Activated CD8-positive, alpha-beta memory T cell treated with anti-CD3 and anti-CD28 coated beads, Interleukin-2, amount 50 U/mL, for 24 hours (primary cell): Measurements from ENCODE around the gene COPS9.

Experiments used
- DNase-seq: peaks from one replicate; pipeline ENCODE4 v3.0.0-alpha.2; 2020; ENCODE audit errors: extremely low read depth

Gene COPS9

DNA sequence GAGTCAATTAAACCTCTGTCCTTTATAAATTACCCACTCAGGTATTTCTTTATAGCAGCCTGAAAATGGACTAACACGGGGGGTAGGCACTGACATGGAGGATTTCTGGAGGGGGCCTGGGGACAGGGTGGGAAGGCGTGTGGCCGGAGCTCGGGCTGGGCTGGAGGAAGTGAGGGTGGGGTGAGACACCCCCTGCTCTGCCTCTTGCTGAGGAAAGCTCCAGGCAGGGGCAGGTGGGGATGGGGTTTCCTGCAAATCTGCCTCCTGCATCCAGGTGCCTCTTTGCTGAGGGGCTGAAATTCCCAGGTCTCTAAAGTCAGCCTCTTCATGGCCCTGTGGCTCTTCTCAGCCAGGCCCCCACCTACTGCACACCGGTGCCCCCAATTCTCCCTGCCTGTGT lies 30.1 kb upstream of the COPS9 start:
- DNase-seq = no peak

GRCh38 chr2:240165661-240166060 lies 29.6 kb upstream of the COPS9 start:
- no peak for DNase-seq

- no peak for DNase-seq
Measured at GRCh38 chr2:240165034-240165433, 28.9 kb upstream of the COPS9 start.

- no peak for DNase-seq
Measured at GRCh38 chr2:240164586-240164985, 28.5 kb upstream of the COPS9 start.

DNA sequence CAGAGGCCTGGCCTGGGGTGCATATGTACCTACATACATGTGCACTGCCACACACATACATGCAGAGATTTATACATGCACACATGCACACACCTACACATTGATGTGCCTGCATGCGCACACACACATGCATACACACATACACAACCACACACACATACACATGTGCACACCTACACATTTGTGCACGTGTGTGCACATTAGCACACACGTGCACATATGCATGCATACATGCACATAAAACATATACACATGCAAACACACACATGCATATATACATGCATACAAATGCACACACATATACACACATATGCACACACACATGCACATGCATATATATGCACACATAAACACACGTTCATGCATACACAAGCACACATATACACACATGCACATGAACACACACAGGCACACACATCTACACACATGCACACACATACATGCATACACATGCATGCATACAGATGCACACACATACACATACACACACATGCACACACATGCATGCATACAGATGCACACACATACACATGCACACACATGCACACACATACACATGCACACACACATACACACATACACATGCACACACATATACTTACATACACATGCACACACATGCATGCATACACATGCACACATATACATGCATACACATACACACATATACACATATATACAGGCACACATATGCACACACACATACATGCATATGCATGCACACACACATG lies 27.9 kb upstream of the COPS9 start:
- DNase-seq = no peak

DNA sequence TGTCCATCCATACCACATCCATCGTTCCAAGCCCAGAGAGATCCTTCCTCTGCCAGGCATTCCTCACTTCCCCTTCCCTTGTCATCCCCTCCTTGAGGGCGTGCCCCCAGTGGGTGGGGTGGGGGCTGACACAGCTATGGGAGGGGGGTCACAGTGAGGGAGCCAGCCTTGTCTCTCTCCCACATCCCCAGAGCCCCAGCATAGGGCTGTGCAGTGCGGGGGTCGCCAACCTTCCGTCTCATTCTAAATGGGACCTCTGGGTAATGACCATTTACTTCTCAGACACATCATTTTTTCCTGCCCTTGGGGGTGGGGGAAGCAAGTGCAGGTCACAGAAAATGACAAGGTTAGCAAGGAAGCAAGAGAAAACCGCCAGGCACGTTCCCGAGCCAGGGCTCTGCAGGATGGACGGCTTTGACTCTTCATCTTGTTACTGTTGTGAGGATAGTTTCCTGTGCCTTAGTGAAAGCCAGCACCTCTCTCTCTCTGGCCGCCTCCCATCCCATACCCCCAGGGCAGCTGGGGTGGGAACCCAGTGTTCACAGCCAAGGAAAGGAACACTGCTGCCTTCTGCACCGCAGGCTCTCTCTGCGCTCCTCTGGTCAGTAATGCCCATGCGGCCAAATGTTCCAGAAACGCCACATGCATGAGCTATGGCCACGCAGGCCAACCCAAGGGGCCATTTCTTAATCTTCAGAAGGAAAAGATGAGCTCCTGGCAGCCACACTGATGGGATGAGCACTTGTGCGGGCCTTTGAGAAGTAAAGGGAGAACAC lies 27.0 kb upstream of the COPS9 start:
- no peak for DNase-seq

DNA sequence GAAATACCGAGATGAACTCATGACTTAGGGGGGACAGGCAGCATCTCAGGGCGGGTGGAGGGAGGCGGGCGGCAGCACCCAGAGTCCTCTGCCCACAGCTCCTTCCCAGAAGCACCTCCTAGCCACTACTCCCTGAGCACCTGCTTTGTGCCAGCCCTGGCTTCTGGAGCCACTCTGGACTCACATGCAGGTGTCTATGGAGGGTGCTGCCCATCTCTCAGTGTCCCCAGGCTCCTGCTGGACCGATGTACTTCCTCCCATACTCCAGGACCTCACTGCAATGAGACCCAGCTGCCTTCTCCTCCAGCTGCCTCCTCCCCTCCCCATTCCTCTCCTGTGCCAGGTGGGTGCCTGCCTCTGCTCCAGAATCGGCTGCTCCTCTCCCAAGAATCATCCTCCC lies 26.4 kb upstream of the COPS9 start:
- no peak for DNase-seq

- DNase-seq = no peak
Measured at GRCh38 chr2:240162032-240162431, 25.9 kb upstream of the COPS9 start.

GRCh38 chr2:240161087-240161750 lies 25.1 kb upstream of the COPS9 start:
- DNase-seq = no peak

GRCh38 chr2:240160291-240161086 lies 24.4 kb upstream of the COPS9 start:
- no peak for DNase-seq

DNA sequence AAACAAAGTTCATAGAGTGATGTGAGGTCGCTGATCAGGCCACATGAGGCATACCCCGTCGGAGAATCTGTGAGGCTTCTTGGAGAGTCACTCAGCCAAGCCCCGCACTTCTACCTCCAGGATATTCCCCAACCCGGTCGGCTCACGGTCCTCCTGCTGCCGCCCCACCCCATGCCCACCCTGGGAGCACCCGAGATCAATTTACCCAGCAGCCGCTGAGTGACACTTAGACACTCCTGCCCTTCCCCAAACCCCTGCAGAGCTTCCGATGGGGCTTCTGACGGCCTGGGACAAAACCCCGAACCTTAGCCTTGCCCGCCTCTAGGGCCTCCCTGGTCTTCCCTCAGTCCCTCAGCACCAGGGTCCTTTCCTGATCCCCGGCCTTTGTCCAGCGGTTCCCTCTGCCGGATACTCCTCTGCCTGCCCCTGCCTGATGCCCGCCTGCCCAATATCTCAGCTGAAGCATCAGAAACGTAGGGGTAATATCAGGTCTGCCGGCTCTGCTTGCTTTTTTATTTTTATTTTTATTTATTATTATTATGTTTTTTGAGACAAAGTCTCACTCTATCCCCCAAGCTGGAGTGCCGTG lies 23.2 kb upstream of the COPS9 start:
- DNase-seq = no peak

DNA sequence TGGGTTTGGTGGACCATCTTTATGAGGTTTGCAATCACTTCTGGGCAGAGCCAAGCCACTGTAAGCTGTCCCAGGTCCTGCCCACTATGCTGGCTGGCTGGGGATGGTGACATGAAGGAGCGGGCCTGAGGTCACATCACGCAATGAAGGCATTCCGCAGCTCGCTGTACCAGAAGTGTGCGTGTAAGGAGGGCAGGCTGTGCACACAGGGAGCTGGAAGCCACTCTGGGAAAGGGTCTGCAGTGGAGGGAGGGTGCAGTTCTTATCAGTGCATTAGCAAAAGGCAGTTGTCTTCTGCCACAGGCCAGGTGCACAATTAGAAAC lies 21.0 kb upstream of the COPS9 start:
- no peak for DNase-seq

DNA sequence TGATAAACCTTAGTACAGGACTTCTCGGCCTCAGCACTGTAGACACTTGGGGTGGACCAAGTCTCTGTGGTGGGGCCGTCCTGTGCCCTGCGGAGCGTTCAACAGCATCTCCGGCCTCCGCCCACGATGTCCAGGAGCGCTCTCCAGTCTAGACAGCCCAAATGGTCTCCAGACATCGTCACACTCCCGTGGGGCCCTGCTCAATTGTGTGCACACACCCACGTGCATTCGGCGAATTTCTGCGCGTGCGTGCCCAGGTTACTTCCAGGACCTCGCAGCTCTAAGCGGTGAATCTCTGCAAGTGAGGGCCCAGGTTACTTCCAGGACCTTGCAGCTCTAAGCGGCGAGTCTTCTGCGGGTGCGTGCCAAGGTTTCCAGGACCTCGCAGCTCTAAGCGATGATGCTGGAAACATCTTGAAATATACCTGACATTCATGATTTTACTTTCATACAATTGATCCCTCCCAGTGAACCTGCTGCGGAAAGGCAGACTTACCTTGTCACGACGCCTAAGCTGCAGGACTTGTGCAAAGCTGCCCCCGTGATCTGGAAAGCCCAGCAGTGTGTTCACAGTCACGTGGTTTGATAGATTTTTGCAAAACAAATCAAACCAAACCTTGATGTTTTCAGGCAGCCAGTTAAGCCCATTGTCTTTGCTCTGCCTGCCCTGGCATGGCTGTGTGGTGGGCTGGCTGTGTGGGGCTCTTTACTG lies 20.5 kb upstream of the COPS9 start:
- DNase-seq = no peak

DNA sequence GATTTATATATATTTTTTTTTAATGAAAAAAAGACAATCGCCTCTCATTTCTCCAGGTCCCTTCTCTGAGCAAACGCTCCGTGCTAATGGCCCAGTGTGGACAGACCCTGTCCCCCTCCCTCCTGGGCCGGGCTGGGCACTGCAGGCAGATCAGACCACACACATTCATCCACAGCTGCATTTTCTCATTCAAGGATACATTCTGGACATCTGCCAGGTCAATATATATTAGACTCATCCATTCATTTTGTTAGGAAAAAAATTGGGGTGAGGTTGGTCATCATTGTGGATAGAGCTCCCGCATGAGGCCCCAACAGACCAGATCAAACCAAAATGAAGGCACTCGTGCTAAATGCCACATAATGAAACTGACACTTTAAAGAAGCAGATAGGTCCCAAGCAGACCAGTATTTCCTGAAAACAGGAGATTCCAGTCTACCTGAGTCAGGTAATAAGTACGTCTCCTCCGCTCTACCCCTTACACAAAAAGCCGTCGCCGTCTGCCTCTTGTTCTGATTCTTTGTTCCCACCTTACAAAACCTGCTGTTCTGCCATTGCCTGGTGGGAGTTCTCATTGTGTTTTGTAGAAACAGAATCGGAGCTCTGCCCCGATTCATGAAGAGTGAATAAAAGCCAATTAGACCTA lies 19.8 kb upstream of the COPS9 start:
- DNase-seq = no peak

- no peak for DNase-seq
Measured at GRCh38 chr2:240155048-240155744, 19.1 kb upstream of the COPS9 start.

GRCh38 chr2:240154606-240155005 lies 18.5 kb upstream of the COPS9 start:
- DNase-seq = no peak

- DNase-seq = no peak
Measured at GRCh38 chr2:240153418-240153817, 17.3 kb upstream of the COPS9 start.

DNA sequence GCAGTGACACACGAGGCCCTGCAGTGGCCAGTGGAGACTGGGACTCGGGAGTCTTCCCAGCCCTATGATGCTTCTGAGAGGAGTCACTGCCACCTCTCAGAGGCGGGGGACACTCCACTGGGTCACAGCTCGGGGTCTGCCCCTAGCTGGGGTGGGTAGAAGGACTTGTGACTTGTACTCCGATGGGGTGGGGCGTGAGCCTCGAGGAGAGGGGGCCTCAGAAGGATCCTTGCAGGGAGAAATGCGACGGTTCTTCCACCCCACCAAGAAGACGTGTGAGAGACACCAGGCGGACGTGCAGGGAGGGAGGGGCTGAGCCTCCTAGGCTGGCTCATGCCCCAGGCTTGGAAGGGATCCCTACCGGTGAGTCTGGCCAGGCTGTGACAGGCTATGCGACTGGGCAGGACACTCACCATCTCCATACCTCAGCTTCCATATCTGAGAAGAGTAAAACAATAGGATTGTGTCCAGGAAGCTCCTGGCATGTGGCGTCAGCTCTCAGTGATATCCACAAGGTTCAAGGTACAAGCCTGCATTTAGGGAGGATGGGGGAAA lies 15.4 kb upstream of the COPS9 start:
- no peak for DNase-seq

DNA sequence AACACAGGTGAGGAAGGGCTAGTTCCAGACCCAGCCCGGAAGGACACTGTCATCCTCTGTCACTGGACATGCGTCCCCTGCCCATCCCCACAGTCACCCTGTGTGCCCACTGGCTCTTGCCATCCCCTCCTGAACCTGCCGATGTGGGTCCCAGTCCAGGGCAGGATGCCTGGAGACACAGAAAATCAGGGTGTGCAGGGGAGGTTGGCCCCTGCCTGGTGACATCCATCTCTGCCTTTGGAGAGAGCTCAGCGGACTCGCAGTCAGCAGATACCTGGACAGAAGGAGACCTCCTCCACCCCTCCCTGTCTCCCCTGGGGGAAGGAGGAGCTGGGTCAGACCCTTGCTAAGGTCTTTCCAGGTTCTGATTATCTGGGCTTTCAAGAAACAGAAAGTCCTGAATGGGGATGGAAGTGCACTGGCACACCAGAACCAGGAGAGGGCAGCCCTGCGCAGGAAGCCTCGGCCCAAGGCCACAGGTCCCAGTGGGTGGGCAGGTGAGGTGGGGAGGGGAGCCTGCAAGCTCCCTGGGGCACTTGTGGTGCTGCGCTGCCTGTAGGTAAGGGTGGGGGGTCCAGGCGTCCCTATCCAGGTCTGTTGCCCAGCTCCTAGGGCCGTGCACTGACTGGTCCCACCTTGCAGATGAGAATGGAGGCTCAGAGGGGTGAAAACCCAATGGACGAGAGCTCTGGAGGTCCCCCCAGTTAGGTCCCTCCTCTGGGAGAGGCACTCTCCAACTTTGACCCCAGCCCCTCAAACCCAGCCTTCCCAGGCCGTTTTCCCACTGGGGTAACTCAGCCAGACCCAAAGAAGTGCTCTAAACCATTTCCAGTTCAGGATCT lies 14.1 kb upstream of the COPS9 start:
- no peak for DNase-seq
